HepG2 (cell line): ENCODE results near the gene MORN5. TPM values are rescaled to one million over a fixed set of nuclear protein-coding genes. Genes with fewer than 3 reads are reported as not detected.

Experiments
- ATAC-seq: fragments of 200-7000 bp; cut with Tn5 transposase; 3 replicates; pipeline ENCODE4 v1.9.1; 2020; ENCODE audit warnings: mild to moderate bottlenecking, moderate library complexity
- BruUV-seq: library from RNA; stranded (reverse); fragments of 400-500 nt; replicated peaks from 2 replicates; lab custom pipeline; 2021; lab: Mats Ljungman, UMichigan
- CTCF ChIA-PET: fragments of 300-600 bp; formaldehyde crosslinking; extraction: SDS; loops from one replicate; lab custom pipeline; 2021; ENCODE audit warnings: low total read pairs, inconsistent platforms, low intra/inter-chr PET ratio; lab: Yijun Ruan, JAX
- POLR2A ChIA-PET: fragments of 350-600 bp; sonication (Branson Sonifier 250); formaldehyde crosslinking; loops from one replicate; lab custom pipeline; 2020; ENCODE audit warnings: antibody characterized with exemption, inconsistent platforms; lab: Yijun Ruan, JAX
- DNase-seq: peaks from one replicate; pipeline ENCODE4 v3.0.0-alpha.2; 2015; ENCODE audit warnings: low spot score
- FAIRE-seq: peaks from 3 replicates; lab custom pipeline; 2011; peaks lifted over from hg19 to GRCh38; lab: Jason Lieb, UNC
- H2AFZ ChIP-seq: one replicate; pipeline ENCODE4 v1.6.1; 2011; ENCODE audit warnings: low read length, inconsistent platforms
- H3K27ac ChIP-seq: fragments of 300-600 bp; 3 replicates; pipeline ENCODE4 v1.8.0; 2011; ENCODE audit warnings: mixed run types, mild to moderate bottlenecking, mixed read lengths, low read length, inconsistent platforms; ENCODE audit not compliant: insufficient read depth; ENCODE audit errors: extremely low read length
- H3K27me3 ChIP-seq, 2 experiments: fragments of 200-600 bp in 1 of 2; 2 replicates in 1 of 2; 3 replicates in 1 of 2; pipeline versions ENCODE4 v1.6.0 to v1.8.0; 2011; ENCODE audit warnings: low read length in 2 of 2, mild to moderate bottlenecking in 2 of 2, moderate library complexity in 2 of 2, inconsistent platforms in 1 of 2; ENCODE audit not compliant: insufficient read depth in 2 of 2, control insufficient read depth in 1 of 2
- H3K36me3 ChIP-seq, 2 experiments: fragments of 200-600 bp in 1 of 2; replicated peaks in 1 of 2; 2 replicates in 1 of 2; 3 replicates in 1 of 2; pipeline versions ENCODE4 v1.5.1 to v1.8.0; 2011; ENCODE audit warnings: low read length in 2 of 2, inconsistent platforms in 1 of 2; ENCODE audit not compliant: insufficient read depth in 2 of 2, control insufficient read depth in 1 of 2
- H3K4me1 ChIP-seq: 2 replicates; pipeline ENCODE4 v1.5.1; 2012; ENCODE audit warnings: low read length, inconsistent platforms; ENCODE audit not compliant: insufficient read depth
- H3K4me2 ChIP-seq: 2 replicates; pipeline ENCODE4 v1.6.0; 2011; ENCODE audit warnings: low read depth, low read length, inconsistent platforms
- H3K4me3 ChIP-seq, 3 experiments: fragments of 200-600 bp in 1 of 3; sonication (generic), shearing (Covaris generic) in 1 of 3; replicated peaks in 1 of 3; 2 replicates each; pipeline ENCODE4 v1.5.1; 2011 to 2016; ENCODE audit warnings: low read length in 3 of 3, inconsistent platforms in 2 of 3, low read depth in 2 of 3, mild to moderate bottlenecking in 2 of 3, control low read depth in 1 of 3, mixed read lengths in 1 of 3; ENCODE audit not compliant: insufficient read depth in 1 of 3
- H3K79me2 ChIP-seq: one replicate; pipeline ENCODE4 v1.6.1; 2011; ENCODE audit warnings: low read length, inconsistent platforms; ENCODE audit not compliant: insufficient read depth
- H3K9ac ChIP-seq: 2 replicates; pipeline ENCODE4 v1.6.0; 2011; ENCODE audit warnings: mild to moderate bottlenecking, low read depth, low read length, inconsistent platforms; ENCODE audit not compliant: insufficient read depth
- H3K9me3 ChIP-seq: 2 replicates; pipeline ENCODE4 v1.5.1; 2012; ENCODE audit warnings: mild to moderate bottlenecking, low read length
- H4K20me1 ChIP-seq: 2 replicates; pipeline ENCODE4 v1.6.0; 2011; ENCODE audit warnings: inconsistent platforms, mild to moderate bottlenecking, low read length, moderate library complexity; ENCODE audit not compliant: insufficient read depth
- HNRNPK ChIP-seq: fragments of 200-400 bp; formaldehyde crosslinking; IDR thresholded peaks from 2 replicates; pipeline ENCODE4 v1.6.1; 2018; ENCODE audit warnings: low read length, low read depth, moderate library complexity, mild to moderate bottlenecking; ENCODE audit not compliant: poor library complexity, severe bottlenecking
- TRIM22 ChIP-seq: fragments of 450-650 bp; IDR thresholded peaks from 2 replicates; pipeline ENCODE4 v1.6.1; 2017
- ZNF121 ChIP-seq: sonication (generic); formaldehyde crosslinking; IDR thresholded peaks from 2 replicates; pipeline ENCODE4 v1.5.0; 2020; ENCODE audit warnings: mild to moderate bottlenecking, missing genetic modification reagents
- WGBS: methylation state at CpG from one replicate; pipeline ENCODE4 v1.1.6; 2017; ENCODE audit warnings: low lambda C conversion rate; 5-methylcytosine and 5-hydroxymethylcytosine counted together
- in situ Hi-C: cut with HindIII; loops from 2 replicates; pipeline ENCODE4 v1.10.0; 2017; ENCODE audit warnings: low pct_unique_long_range_greater_than_20kb; ENCODE audit not compliant: extremely low pct_ligation_motif_present
- intact Hi-C: fragments of 100-400 bp; cut with micrococcal nuclease; formaldehyde crosslinking; loops from one replicate; pipeline ENCODE4 v1.10.0; 2022; ENCODE audit not compliant: unreplicated experiment
- polyA plus RNA-seq, 8 experiments: library from polyadenylated mRNA; depleted of rRNA in 3 of 8; stranded (reverse) in 7 of 8; unstranded in 1 of 8; fragments of >200 nt; fragmentation: Illumina TruSeq in 4 of 8; extraction: Trizol in 4 of 8; gene quantifications; 2 replicates each; pipeline versions ENCODE4 v1.2.1 to v1.2.3, GENCODE V29; 2011 to 2016; ENCODE audit warnings: low read depth in 4 of 8, missing spikeins in 1 of 8, mixed read lengths in 1 of 8; ENCODE audit not compliant: insufficient read depth in 1 of 8
- total RNA-seq, 5 experiments: library from RNA; depleted of rRNA; stranded (reverse); fragments of >200 nt; fragmentation: Illumina TruSeq; extraction: Trizol; gene quantifications; 2 replicates each; pipeline ENCODE4 v1.2.3, GENCODE V29; 2016; ENCODE audit warnings: low read depth in 1 of 5

MORN5 gene
- total and polyA plus RNA-seq, 2 of the 13 experiments (the other 11 are each of a cell fraction or from before 2014, with no cell fraction given) = not detected

GRCh38 chr9:122134822-122135528, 24.7 kb upstream of the MORN5 start (continued):
- no peak for TF ChIP-seq TRIM22

GRCh38 chr9:122135529-122135859, 24.2 kb upstream of the MORN5 start:
- Histone ChIP-seq H3K4me1 (peaks cover 73% of the 10 kb centered on the region), H2AFZ (no peak overlapping the region), H3K9ac (no peak overlapping the region), H3K9me3 (no peaks in the 10 kb centered on the region), H3K36me3 (no peaks in the 10 kb centered on the region), H4K20me1 (no peaks in the 10 kb centered on the region), H3K4me3 (no peak overlapping the region), H3K27ac (no peak overlapping the region), H3K27me3 (peaks cover 0 to 15% of the 10 kb centered on the region in 2 experiments; a peak in 1 of 5 replicates), H3K79me2 (no peaks in the 10 kb centered on the region), H3K4me2 (no peak overlapping the region)
- in situ Hi-C loops = no loop called here
- CTCF ChIA-PET = no interaction called here
- ATAC-seq (no peak), DNase-seq (no peak), FAIRE-seq (no peak)
- no TSS peak for BruUV-seq
- 74% methylated on average over 6 of the region's 7 CpGs for WGBS
- POLR2A ChIA-PET = no interaction called here
- intact Hi-C loops = loop anchor here (5.0 kb wide), 1 partner anchor 127 kb away; the partner anchor contains the start of genes MRRF and RBM18
- peak; percentile 64 for TF ChIP-seq ZNF121 (CRISPR knock-in tag)
- no peak for TF ChIP-seq HNRNPK
